UCSD-AML1 (cell line): ENCODE measurements around the gene SPATS2.

ENCODE experiments used
- DNase-seq: peaks from one replicate; lab custom pipeline; 2025; ENCODE audit not compliant: unreplicated experiment; lab: John Stamatoyannopoulos, UW

The SPATS2 gene

GRCh38 chr12:49461221-49461620 lies 94.0 kb downstream of the SPATS2 start:
- DNase-seq = no peak

GRCh38 chr12:49462083-49462744 lies 95.0 kb downstream of the SPATS2 start:
- peak; percentile 32 for DNase-seq

GRCh38 chr12:49465132-49465531 lies 97.9 kb downstream of the SPATS2 start:
- DNase-seq = no peak

DNA sequence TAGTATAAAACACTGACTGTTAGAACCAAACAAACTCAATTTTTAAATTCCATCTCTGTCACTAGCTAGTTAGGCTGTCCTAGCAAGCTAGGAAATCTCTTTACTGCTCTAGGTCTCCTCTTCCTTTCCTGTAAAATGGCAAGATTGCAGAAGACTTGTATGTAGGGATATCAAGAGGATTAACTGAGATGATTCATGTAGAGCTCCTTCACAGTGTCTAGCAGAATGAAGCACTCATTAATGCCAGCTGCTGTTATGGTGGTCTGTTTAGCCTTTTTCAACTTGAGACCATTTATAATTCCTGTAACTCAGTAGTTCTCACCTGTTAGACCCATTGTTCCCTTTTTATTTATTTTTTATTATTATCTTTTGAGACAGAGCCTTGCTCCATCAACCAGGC lies 103.7 kb downstream of the SPATS2 start:
- no peak for DNase-seq

DNA sequence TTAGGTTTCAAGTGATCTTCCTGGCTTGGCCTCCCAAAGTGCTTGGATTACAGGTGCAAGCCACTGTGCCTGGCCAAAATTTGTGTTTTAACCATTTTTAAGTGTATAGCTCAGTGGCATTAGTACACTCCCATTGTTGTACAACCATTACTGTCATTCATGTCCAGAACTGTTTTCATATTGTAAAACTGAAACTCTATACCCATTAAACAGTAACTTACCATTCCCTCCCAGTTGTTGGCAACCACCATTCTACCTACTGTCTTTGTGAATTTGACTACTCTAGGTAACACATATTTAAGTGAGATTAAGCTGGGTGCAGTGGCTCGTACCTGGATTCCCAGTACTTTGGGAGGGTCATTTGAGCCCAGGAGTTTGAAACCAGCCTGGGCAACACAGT lies 104.3 kb downstream of the SPATS2 start:
- no peak for DNase-seq

- DNase-seq = no peak
Observed at GRCh38 chr12:49476091-49476490, 108.8 kb downstream of the SPATS2 start.

GRCh38 chr12:49478949-49479664 lies 111.8 kb downstream of the SPATS2 start:
- DNase-seq = peak; percentile 13

GRCh38 chr12:49482095-49483051 lies 115.1 kb downstream of the SPATS2 start:
- DNase-seq = no peak

- no peak for DNase-seq
Observed at GRCh38 chr12:49483619-49484018, 116.4 kb downstream of the SPATS2 start.

- DNase-seq = no peak
Observed at GRCh38 chr12:49487605-49488004, 120.3 kb downstream of the SPATS2 start.

GRCh38 chr12:49489154-49489553 lies 121.9 kb downstream of the SPATS2 start:
- no peak for DNase-seq

GRCh38 chr12:49489720-49490119 lies 122.5 kb downstream of the SPATS2 start:
- no peak for DNase-seq

DNA sequence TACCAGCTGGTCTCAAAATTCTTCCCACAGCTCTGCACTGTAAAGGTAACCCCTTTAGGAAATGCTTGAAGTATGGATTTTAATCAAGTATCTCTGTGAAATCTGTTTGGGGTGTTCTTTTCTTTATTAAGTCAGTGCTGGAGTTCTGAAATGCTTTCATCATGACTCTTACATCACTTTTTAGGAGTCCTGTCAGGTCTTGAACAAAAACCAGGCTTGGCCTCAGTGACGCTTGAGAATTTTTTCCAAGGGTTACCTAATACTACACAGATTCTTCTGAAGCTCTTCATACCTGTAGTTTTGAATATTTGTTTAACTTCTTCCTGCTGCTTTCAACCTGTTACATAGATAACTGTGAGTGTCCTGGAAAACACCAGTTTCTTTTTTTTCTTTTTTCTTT lies 124.6 kb downstream of the SPATS2 start:
- DNase-seq = no peak

GRCh38 chr12:49493900-49494299 lies 126.6 kb downstream of the SPATS2 start:
- no peak for DNase-seq

GRCh38 chr12:49496417-49497360 lies 129.4 kb downstream of the SPATS2 start:
- no peak for DNase-seq

GRCh38 chr12:49501895-49502294 lies 134.6 kb downstream of the SPATS2 start:
- DNase-seq = no peak

GRCh38 chr12:49502590-49502989 lies 135.3 kb downstream of the SPATS2 start:
- DNase-seq = no peak

GRCh38 chr12:49503674-49504180 lies 136.5 kb downstream of the SPATS2 start:
- DNase-seq = no peak

- no peak for DNase-seq
Observed at GRCh38 chr12:49505672-49506071, 138.4 kb downstream of the SPATS2 start.

DNA sequence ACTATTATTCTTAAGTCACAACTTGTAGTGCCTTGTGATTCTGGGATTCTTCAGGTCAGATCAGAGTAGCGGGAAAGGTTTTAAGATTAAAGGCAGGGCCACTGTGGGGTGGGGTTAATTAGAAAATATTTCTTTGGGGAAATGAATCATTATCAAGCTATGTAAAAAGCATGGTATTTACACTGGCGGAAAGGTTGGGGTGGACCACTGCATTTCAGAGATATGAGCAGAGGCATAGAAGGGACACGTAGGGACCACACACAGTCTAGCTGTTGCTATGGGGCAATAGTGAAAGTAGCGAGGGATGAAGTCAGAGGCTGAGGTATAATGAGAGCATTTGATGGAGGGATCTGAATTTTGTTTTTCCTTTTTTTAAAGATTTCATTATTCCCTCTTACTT lies 139.9 kb downstream of the SPATS2 start:
- DNase-seq = no peak
